ENCODE measurements around the gene GTSE1.
"Not testable (repeated sequence)": the region's sequence is repeated elsewhere in the genome, so short reads cannot be mapped to it uniquely, and the experiment has no call there.

The GTSE1 gene

DNA sequence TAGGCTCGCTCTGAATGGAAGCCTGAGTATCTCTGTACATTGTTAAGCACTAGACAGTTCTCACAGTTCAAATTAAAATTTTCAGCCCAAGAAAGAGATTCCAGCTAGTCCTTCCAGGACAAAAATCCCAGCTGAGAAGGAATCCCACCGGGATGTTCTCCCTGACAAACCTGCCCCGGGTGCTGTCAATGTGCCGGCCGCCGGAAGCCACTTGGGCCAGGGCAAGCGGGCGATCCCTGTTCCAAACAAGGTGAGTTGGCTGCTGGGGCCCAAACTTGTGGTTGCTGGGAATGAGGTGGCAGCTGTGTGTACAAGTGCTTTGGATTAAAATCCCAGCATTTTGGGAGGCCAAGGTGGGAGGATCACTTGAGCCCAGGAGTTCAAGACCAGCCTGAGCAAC is 15.4 kb downstream of the GTSE1 start:
- H3K4me3 ChIP-seq (ENCODE audit: low read length), result no peak overlapping the region
- TF ChIP-seq CTCF (IDR thresholded peaks at IDR 0.05; ENCODE audit: insufficient read depth, low read depth, low read length, missing control alignments), result no peak
- DNase-seq (ENCODE audit: low read depth), result no peak

GRCh38 chr22:46312848-46313247 is 16.2 kb downstream of the GTSE1 start:
- H3K4me3 ChIP-seq (ENCODE audit: low read length); DNase-seq (ENCODE audit: low read depth): not testable (repeated sequence)

- TF ChIP-seq CTCF (IDR thresholded peaks at IDR 0.05; ENCODE audit: insufficient read depth, low read depth, low read length, missing control alignments), result no peak
- no peak for DNase-seq (ENCODE audit: low read depth)
- H3K4me3 ChIP-seq (ENCODE audit: low read length), result no peak overlapping the region
Observed at GRCh38 chr22:46315976-46316375, 19.3 kb downstream of the GTSE1 start.

- TF ChIP-seq CTCF (IDR thresholded peaks at IDR 0.05; ENCODE audit: insufficient read depth, low read depth, low read length, missing control alignments), result no peak
- H3K4me3 ChIP-seq (ENCODE audit: low read length), result no peak overlapping the region
- DNase-seq (ENCODE audit: low read depth), result no peak
Observed at GRCh38 chr22:46317646-46318045, 21.0 kb downstream of the GTSE1 start.

GRCh38 chr22:46318576-46318975 is 21.9 kb downstream of the GTSE1 start:
- TF ChIP-seq CTCF (IDR thresholded peaks at IDR 0.05; ENCODE audit: insufficient read depth, low read depth, low read length, missing control alignments), result no peak
- DNase-seq (ENCODE audit: low read depth), result no peak
- H3K4me3 ChIP-seq (ENCODE audit: low read length), result no peak overlapping the region

DNA sequence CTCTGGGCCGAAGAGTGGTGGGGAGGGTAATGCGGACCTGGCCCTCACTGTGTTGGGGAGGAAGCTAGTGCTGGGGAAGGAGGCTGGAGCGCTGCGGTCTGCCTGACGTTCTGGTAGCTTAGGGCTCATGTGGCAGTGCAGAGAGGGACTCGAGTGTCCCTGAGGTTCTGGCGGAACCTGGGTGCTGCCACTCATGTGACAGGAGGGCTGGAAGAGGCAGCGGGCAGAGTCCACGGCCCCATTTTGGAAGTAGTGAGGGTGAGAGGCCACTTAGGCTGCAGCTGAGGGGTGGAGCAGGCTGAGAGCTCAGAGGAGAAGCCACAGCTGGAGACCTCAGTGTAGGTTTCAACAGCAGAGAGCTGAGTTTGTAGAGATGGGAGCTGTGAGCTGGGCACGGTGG is 22.6 kb downstream of the GTSE1 start:
- TF ChIP-seq CTCF (IDR thresholded peaks at IDR 0.05; ENCODE audit: insufficient read depth, low read depth, low read length, missing control alignments), result no peak
- H3K4me3 ChIP-seq (ENCODE audit: low read length), result no peak overlapping the region

GRCh38 chr22:46320166-46320710 is 23.6 kb downstream of the GTSE1 start:
- TF ChIP-seq CTCF (IDR thresholded peaks at IDR 0.05; ENCODE audit: insufficient read depth, low read depth, low read length, missing control alignments), result no peak
- no peak overlapping the region for H3K4me3 ChIP-seq (ENCODE audit: low read length)
- no peak for DNase-seq (ENCODE audit: low read depth)

More for the DNA sequence above, 22.6 kb downstream of the GTSE1 start:
- DNase-seq (ENCODE audit: low read depth), result no peak

All from epithelial cell of esophagus (primary cell).